HepG2 (cell line): ENCODE measurements around the gene GRB7.

Experiments
- POLR2AphosphoS5 ChIP-seq: IDR thresholded peaks from 2 replicates; pipeline ENCODE4 v1.6.1; 2012; ENCODE audit warnings: low read depth, low read length
- ZNF572 ChIP-seq: sonication (generic); formaldehyde crosslinking; IDR thresholded peaks from 2 replicates; pipeline ENCODE4 v1.5.1; 2020; ENCODE audit warnings: mild to moderate bottlenecking, missing genetic modification reagents
- TF ChIP-seq, protein P1 (sequence below): sonication (generic); formaldehyde crosslinking; IDR thresholded peaks from 2 replicates; pipeline ENCODE4 v1.5.0; 2020; ENCODE audit warnings: mild to moderate bottlenecking, missing genetic modification reagents, moderate library complexity

DNA sequence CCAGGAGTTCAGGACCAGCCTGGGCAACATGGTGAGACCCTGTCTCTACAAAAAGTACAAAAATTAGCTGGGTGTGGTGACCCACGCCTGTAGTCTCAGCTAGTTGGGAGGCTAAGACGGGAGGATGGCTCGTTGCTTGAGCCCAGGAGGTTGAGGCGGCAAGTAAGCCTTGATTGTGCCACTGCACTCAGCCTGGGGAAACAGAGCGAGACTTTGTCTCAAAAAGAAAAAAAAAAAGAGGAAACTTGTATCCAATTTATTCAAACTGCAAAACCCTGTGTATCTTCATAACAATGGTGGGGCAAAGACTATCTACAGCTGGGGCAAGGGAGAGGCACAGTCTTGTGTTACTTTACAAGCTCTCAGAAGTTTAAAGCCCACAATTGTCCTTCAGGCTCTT, 21.5 kb downstream of the GRB7 start:
- TF ChIP-seq, protein P1, sequence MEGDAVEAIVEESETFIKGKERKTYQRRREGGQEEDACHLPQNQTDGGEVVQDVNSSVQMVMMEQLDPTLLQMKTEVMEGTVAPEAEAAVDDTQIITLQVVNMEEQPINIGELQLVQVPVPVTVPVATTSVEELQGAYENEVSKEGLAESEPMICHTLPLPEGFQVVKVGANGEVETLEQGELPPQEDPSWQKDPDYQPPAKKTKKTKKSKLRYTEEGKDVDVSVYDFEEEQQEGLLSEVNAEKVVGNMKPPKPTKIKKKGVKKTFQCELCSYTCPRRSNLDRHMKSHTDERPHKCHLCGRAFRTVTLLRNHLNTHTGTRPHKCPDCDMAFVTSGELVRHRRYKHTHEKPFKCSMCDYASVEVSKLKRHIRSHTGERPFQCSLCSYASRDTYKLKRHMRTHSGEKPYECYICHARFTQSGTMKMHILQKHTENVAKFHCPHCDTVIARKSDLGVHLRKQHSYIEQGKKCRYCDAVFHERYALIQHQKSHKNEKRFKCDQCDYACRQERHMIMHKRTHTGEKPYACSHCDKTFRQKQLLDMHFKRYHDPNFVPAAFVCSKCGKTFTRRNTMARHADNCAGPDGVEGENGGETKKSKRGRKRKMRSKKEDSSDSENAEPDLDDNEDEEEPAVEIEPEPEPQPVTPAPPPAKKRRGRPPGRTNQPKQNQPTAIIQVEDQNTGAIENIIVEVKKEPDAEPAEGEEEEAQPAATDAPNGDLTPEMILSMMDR (CRISPR knock-in tag) = no peak
- TF ChIP-seq POLR2AphosphoS5 (no peak), ZNF572 (no peak)
